ENCODE data around the gene PTGIS. TPM values are rescaled to one million over a fixed set of nuclear protein-coding genes. Genes with fewer than 3 reads are reported as not detected.
A peak's percentile ranks its signal among the peaks of the same experiment; 100 is the strongest.
"Not testable (repeated sequence)": the region's sequence is repeated elsewhere in the genome, so short reads cannot be mapped to it uniquely, and the experiment has no call there.

The PTGIS gene
- total RNA-seq, 1 donor from 2014 or later: 31.3 TPM

DNA sequence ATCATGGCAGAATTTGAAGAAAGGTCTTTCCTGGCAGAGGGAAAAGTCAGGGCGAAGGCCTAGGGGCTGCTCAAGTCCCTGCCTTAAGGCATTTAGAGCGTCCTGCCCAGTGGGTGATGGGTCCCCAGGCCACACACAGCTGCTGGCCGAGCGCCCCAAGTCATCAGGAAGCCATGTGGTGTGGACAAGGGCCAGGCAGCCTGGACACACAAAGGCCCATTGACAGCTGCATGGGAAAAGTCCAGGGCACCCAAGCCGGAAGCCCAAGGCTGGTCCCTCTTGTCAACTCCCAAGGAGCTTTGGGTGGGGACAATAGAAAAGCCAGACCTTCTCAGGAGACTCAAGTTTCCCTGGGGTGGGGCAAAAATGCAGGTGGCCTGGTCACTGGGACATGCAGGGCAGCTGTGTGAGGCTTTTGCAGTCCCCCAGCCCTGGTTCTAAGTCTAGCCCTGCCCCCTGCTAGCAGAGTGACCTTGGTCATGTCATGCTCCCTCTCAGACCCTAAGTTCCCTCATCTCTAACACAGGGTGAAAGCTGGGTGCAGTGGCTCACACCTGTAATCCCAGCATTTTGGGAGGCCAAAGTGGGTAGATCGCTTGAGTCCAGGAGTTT lies 44.3 kb upstream of the PTGIS start:
- H4K20me1 ChIP-seq (ENCODE audit: low read depth): no peaks in the 10 kb centered on the region
- no peaks in the 10 kb centered on the region for H3K4me1 ChIP-seq
- H3K79me2 ChIP-seq (ENCODE audit: low read depth): no peaks in the 10 kb centered on the region
- H3K4me3 ChIP-seq: no peak overlapping the region
- no peaks in the 10 kb centered on the region for H3F3A ChIP-seq (ENCODE audit: low read depth)
- H3K9ac ChIP-seq: no peak overlapping the region
- H3K27ac ChIP-seq: no peak overlapping the region
- no peaks in the 10 kb centered on the region for H3K9me3 Mint-ChIP-seq
- no peaks in the 10 kb centered on the region for H3K36me3 Mint-ChIP-seq
- H3K9me3 ChIP-seq (ENCODE audit: low read depth): no peaks in the 10 kb centered on the region
- no peak for DNase-seq (ENCODE audit: low spot score)
- no peak overlapping the region for H3K27ac Mint-ChIP-seq
- H3K36me3 ChIP-seq: no peaks in the 10 kb centered on the region
- no peak overlapping the region for H2AFZ ChIP-seq (replicated peaks)
- H3K4me2 ChIP-seq: no peak overlapping the region
- H3K4me1 Mint-ChIP-seq: peaks cover 8% of the 10 kb centered on the region
- no peaks in the 10 kb centered on the region for H3K27me3 ChIP-seq
- TF ChIP-seq EZH2 (IDR thresholded peaks at IDR 0.05) (no peak), EZH2phosphoT487 (IDR thresholded peaks at IDR 0.05) (no peak)
- TF ChIP-seq, protein P1, sequence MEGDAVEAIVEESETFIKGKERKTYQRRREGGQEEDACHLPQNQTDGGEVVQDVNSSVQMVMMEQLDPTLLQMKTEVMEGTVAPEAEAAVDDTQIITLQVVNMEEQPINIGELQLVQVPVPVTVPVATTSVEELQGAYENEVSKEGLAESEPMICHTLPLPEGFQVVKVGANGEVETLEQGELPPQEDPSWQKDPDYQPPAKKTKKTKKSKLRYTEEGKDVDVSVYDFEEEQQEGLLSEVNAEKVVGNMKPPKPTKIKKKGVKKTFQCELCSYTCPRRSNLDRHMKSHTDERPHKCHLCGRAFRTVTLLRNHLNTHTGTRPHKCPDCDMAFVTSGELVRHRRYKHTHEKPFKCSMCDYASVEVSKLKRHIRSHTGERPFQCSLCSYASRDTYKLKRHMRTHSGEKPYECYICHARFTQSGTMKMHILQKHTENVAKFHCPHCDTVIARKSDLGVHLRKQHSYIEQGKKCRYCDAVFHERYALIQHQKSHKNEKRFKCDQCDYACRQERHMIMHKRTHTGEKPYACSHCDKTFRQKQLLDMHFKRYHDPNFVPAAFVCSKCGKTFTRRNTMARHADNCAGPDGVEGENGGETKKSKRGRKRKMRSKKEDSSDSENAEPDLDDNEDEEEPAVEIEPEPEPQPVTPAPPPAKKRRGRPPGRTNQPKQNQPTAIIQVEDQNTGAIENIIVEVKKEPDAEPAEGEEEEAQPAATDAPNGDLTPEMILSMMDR (IDR thresholded peaks at IDR 0.05): no peak
- H3K4me3 Mint-ChIP-seq: no peak overlapping the region
- peaks cover 25% of the 10 kb centered on the region for H3K27me3 Mint-ChIP-seq (ENCODE audit: insufficient read depth, low read depth)

DNA sequence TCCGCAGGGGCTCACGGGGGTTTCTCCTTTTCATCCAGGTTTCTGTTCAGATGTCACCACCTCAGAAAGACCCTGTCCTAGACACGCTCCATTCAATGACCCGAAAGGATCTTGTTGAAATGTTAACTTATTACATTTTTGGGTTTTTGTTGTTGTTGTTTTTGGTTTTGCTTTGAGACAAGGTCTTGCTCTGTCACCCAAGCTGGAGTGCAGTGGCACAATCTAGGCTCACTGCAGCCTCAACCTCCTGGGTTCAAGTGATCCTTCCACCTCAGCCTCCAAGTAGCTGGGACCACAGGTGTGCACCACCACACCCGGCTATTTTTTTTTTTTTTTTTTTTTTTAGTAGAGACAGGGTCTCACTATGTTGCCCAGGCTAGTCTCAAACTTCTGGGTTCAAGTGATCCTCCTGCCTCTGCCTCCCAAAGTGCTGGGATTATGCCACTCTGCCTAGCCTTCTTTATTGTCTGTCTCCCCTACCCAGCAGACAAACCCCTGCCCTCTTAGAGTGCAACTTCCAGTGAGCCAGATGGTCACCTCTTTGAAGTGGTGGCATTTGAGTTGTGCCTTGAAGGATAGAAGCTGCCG lies 43.7 kb upstream of the PTGIS start:
- H3K27me3 ChIP-seq; DNase-seq (ENCODE audit: low spot score); H3K4me3 ChIP-seq; H3K27ac Mint-ChIP-seq; H4K20me1 ChIP-seq (ENCODE audit: low read depth); H3K9ac ChIP-seq; H3K4me1 Mint-ChIP-seq; H3F3A ChIP-seq (ENCODE audit: low read depth); H3K9me3 Mint-ChIP-seq; H3K36me3 Mint-ChIP-seq; H3K9me3 ChIP-seq (ENCODE audit: low read depth); H3K36me3 ChIP-seq; H3K4me1 ChIP-seq; H3K27ac ChIP-seq; H3K79me2 ChIP-seq (ENCODE audit: low read depth): not testable (repeated sequence)
- Histone ChIP-seq H3K4me2 (peak overlapping the region; percentile 66), H2AFZ (replicated peaks) (peak overlapping the region; percentile 58)
- H3K27me3 Mint-ChIP-seq (ENCODE audit: insufficient read depth, low read depth): peaks cover 25% of the 10 kb centered on the region
- peak overlapping the region; percentile 43 for H3K4me3 Mint-ChIP-seq

DNA sequence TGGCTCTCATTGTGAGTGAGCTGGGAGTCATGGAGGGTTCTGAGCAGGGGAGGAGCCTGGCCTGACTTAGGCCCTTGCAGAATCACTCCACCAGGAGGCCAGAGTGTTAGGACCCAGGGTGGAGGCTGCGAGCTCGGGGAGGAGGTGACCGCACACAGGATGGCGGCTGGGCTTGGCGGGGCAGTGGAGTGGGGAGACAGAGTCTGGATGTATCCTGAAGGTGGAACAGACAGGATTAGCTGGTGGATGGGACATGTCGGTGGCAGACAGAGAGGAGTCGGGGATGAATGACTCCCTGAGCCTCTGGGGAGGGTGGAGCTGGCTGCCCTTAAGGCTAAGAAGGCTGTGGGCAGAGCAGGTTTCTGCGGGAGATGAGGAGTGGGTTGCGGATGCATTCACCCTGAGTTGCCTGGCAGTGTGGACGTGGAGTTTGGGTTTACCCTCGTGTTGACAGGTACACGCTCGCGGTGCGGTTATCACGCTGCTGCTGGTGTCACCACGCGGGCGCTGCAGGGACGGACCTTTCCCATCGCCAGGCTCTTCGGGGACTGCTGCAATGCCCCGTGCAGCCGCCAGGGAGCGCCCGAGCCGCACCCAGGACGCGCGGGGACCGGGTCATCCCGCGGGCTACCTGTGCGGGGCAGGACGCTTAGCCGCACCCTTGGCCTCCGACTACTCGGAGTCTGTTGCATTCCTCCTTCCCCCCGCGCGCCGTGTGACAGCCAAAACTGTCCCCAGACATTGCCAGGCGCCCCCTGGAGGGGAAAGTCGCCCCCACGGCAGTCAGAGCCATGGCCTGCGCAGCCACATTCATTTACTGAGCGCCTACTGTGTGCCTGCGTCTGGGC lies 43.0 kb upstream of the PTGIS start:
- peaks cover 8% of the 10 kb centered on the region for H3K4me1 Mint-ChIP-seq

More for the DNA sequence above, 43.0 kb upstream of the PTGIS start:
- Histone ChIP-seq H3K9ac (no peak overlapping the region), H3K79me2 (ENCODE audit: low read depth) (no peaks in the 10 kb centered on the region), H3K4me2 (peak overlapping the region; percentile 66), H3K4me3 (peak overlapping the region; percentile 32), H2AFZ (replicated peaks) (peak overlapping the region; percentile 63), H3K27me3 (no peaks in the 10 kb centered on the region), H3K4me1 (no peaks in the 10 kb centered on the region), H3F3A (ENCODE audit: low read depth) (no peaks in the 10 kb centered on the region), H3K9me3 (ENCODE audit: low read depth) (no peaks in the 10 kb centered on the region), H4K20me1 (ENCODE audit: low read depth) (no peaks in the 10 kb centered on the region), H3K27ac (no peak overlapping the region), H3K36me3 (no peaks in the 10 kb centered on the region)
- peak overlapping the region; percentile 76 for H3K4me3 Mint-ChIP-seq
- H3K27ac Mint-ChIP-seq: no peak overlapping the region
- no peak for TF ChIP-seq EZH2phosphoT487 (IDR thresholded peaks at IDR 0.05)
- no peak for TF ChIP-seq EZH2 (IDR thresholded peaks at IDR 0.05)
- TF ChIP-seq, protein P1 (IDR thresholded peaks at IDR 0.05): peak; percentile 82
- no peaks in the 10 kb centered on the region for H3K36me3 Mint-ChIP-seq
- H3K9me3 Mint-ChIP-seq: no peaks in the 10 kb centered on the region
- peaks cover 25% of the 10 kb centered on the region for H3K27me3 Mint-ChIP-seq (ENCODE audit: insufficient read depth, low read depth)
- peak; percentile 93 for DNase-seq (ENCODE audit: low spot score)
